ENCODE measurements around the gene TPP2. TPM values are rescaled to one million over a fixed set of nuclear protein-coding genes. Genes with fewer than 3 reads are reported as not detected.

TPP2 gene
- 12.4 to 15.9 TPM (median 14.4 TPM) in 5 replicates for total RNA-seq (2022; extraction: Qiagen RNA extraction)

GRCh38 chr13:102596147-102597028 is at the start of gene TPP2:
TSS of gene TPP2 (plus strand) at chr13:102596986. CDS start at chr13:102597039, 53 bp downstream.

GRCh38 chr13:102694937-102695336 is 98.2 kb downstream of the TPP2 start, which contains the start of gene METTL21C:
TSS of gene METTL21C (minus strand) at chr13:102695044. CDS start at chr13:102694498, 546 bp downstream.

Other genes with a start within 250 kb of the TPP2 start
- gene FGF14, start 194.9 kb upstream of the TPP2 start, total RNA-seq (2022; extraction: Qiagen RNA extraction): not detected in 5 replicates
- not detected in 5 replicates for gene METTL21C, start 98.1 kb downstream of the TPP2 start, total RNA-seq (2022; extraction: Qiagen RNA extraction)
- gene TEX30, start 176.8 kb downstream of the TPP2 start, total RNA-seq (2022; extraction: Qiagen RNA extraction): 11.6 to 13.4 TPM (median 12.3 TPM) in 5 replicates
- gene POGLUT2, start 202.0 kb downstream of the TPP2 start, total RNA-seq (2022; extraction: Qiagen RNA extraction): 4.9 to 6.3 TPM (median 5.8 TPM) in 5 replicates
- 3.0 to 4.3 TPM (median 3.4 TPM) in 5 replicates for gene BIVM, start 202.1 kb downstream of the TPP2 start, total RNA-seq (2022; extraction: Qiagen RNA extraction)
- 13.0 to 18.3 TPM (median 16.0 TPM) in 5 replicates for gene ERCC5, start 249.0 kb downstream of the TPP2 start, total RNA-seq (2022; extraction: Qiagen RNA extraction)